C1 segment of cervical spinal cord (tissue), 14 donors: Measurements from ENCODE around the gene CLEC18B.
"Not testable (repeated sequence)": the region's sequence is repeated elsewhere in the genome, so short reads cannot be mapped to it uniquely, and the experiment has no call there.

Source experiments
- DNase-seq, 14 donors: peaks; one replicate each; lab custom pipeline; 2025; lab: John Stamatoyannopoulos, UW

Gene CLEC18B

GRCh38 chr16:74443624-74444346, 22.5 kb upstream of the CLEC18B start:
- not testable (repeated sequence) for DNase-seq

GRCh38 chr16:74439685-74440084, 18.4 kb upstream of the CLEC18B start:
- no peak for DNase-seq

- DNase-seq = no peak
Measured at GRCh38 chr16:74438492-74438979, 17.3 kb upstream of the CLEC18B start.

- no peak for DNase-seq
Measured at GRCh38 chr16:74431516-74431915, 10.2 kb upstream of the CLEC18B start.

- DNase-seq = peak in 7 of 14 donors; percentile 8 to 44 (median 24)
Measured at GRCh38 chr16:74430036-74430712, 8.9 kb upstream of the CLEC18B start.

- DNase-seq = not testable (repeated sequence)
Measured at GRCh38 chr16:74428493-74428892, 7.2 kb upstream of the CLEC18B start.

- not testable (repeated sequence) for DNase-seq
Measured at GRCh38 chr16:74425751-74426150, 4.5 kb upstream of the CLEC18B start.

GRCh38 chr16:74423721-74424120, 2.4 kb upstream of the CLEC18B start:
- DNase-seq = not testable (repeated sequence)

GRCh38 chr16:74422086-74422485, 808 bp upstream of the CLEC18B start:
- peak in 1 of 14 donors; percentile 15 for DNase-seq

- not testable (repeated sequence) for DNase-seq
Measured at GRCh38 chr16:74421482-74421785, 156 bp upstream of the CLEC18B start.

GRCh38 chr16:74419811-74420210, 1.5 kb downstream of the CLEC18B start:
- DNase-seq = not testable (repeated sequence)

- not testable (repeated sequence) for DNase-seq
Measured at GRCh38 chr16:74417897-74418296, 3.4 kb downstream of the CLEC18B start.

- DNase-seq = not testable (repeated sequence)
Measured at GRCh38 chr16:74413920-74414319, 7.4 kb downstream of the CLEC18B start.

GRCh38 chr16:74413485-74413884, 7.8 kb downstream of the CLEC18B start:
- DNase-seq = not testable (repeated sequence)

- DNase-seq = not testable (repeated sequence)
Measured at GRCh38 chr16:74412775-74413390, 8.4 kb downstream of the CLEC18B start.

GRCh38 chr16:74412138-74412774, 9.0 kb downstream of the CLEC18B start:
- DNase-seq = not testable (repeated sequence)

- not testable (repeated sequence) for DNase-seq
Measured at GRCh38 chr16:74410981-74411380, 10.3 kb downstream of the CLEC18B start.

- DNase-seq = not testable (repeated sequence)
Measured at GRCh38 chr16:74410057-74410957, 11.0 kb downstream of the CLEC18B start.

- not testable (repeated sequence) for DNase-seq
Measured at GRCh38 chr16:74409185-74409981, 11.9 kb downstream of the CLEC18B start.

GRCh38 chr16:74407362-74407705, 13.9 kb downstream of the CLEC18B start:
- DNase-seq = peak in 1 of 14 donors; percentile 18
